Keratinocyte (primary cell): ENCODE measurements around the gene ASTL. TPM values are rescaled to one million over a fixed set of nuclear protein-coding genes. Genes with fewer than 3 reads are reported as not detected.

Experiments
- DNase-seq: peaks from one replicate; pipeline ENCODE4 v3.0.0-alpha.2; 2011; ENCODE audit warnings: low read depth, missing footprints, low spot score
- FAIRE-seq: peaks from 2 replicates; lab custom pipeline; 2011; peaks lifted over from hg19 to GRCh38; lab: Jason Lieb, UNC
- H2AFZ ChIP-seq: 2 replicates; pipeline ENCODE4 v1.6.0; 2012; ENCODE audit warnings: low read length, control low read depth, inconsistent platforms; ENCODE audit not compliant: control insufficient read depth
- H3K27ac ChIP-seq: 2 replicates; pipeline ENCODE4 v1.5.1; 2011; ENCODE audit warnings: low read length; ENCODE audit not compliant: control insufficient read depth, insufficient read depth
- H3K27me3 ChIP-seq: 3 replicates; pipeline ENCODE4 v1.6.0; 2011; ENCODE audit warnings: low read length; ENCODE audit not compliant: control insufficient read depth, insufficient read depth; ENCODE audit errors: extremely low read depth
- H3K36me3 ChIP-seq, 2 experiments: 2 replicates in 1 of 2; 3 replicates in 1 of 2; pipeline ENCODE4 v1.5.1; 2011; ENCODE audit warnings: low read length in 2 of 2, mild to moderate bottlenecking in 1 of 2; ENCODE audit not compliant: control insufficient read depth in 2 of 2, insufficient read depth in 2 of 2; ENCODE audit errors: extremely low read depth in 1 of 2
- H3K4me1 ChIP-seq: 3 replicates; pipeline ENCODE4 v1.5.1; 2011; ENCODE audit warnings: low read length; ENCODE audit not compliant: control insufficient read depth, insufficient read depth; ENCODE audit errors: extremely low read depth
- H3K4me2 ChIP-seq: 3 replicates; pipeline ENCODE4 v1.6.0; 2011; ENCODE audit warnings: low read depth, low read length; ENCODE audit not compliant: control insufficient read depth, insufficient read depth; ENCODE audit errors: extremely low read depth
- H3K4me3 ChIP-seq, 3 experiments: fragments of 200-600 bp in 1 of 3; sonication (generic) in 1 of 3; 2 replicates in 2 of 3; 3 replicates in 1 of 3; pipeline ENCODE4 v1.5.1; 2011 to 2016; ENCODE audit warnings: low read length in 3 of 3, mild to moderate bottlenecking in 3 of 3, control low read depth in 2 of 3, inconsistent platforms in 1 of 3, low read depth in 1 of 3, mixed read lengths in 1 of 3, mixed run types in 1 of 3, moderate library complexity in 1 of 3; ENCODE audit not compliant: control insufficient read depth in 2 of 3, insufficient read depth in 2 of 3; ENCODE audit errors: extremely low read depth in 1 of 3
- H3K79me2 ChIP-seq: 2 replicates; pipeline ENCODE4 v1.6.0; 2012; ENCODE audit warnings: low read length; ENCODE audit not compliant: control insufficient read depth, insufficient read depth
- H3K9ac ChIP-seq: 3 replicates; pipeline ENCODE4 v1.6.0; 2011; ENCODE audit warnings: low read length; ENCODE audit not compliant: control insufficient read depth, insufficient read depth; ENCODE audit errors: extremely low read depth
- H3K9me1 ChIP-seq: 3 replicates; pipeline ENCODE4 v1.6.0; 2011; ENCODE audit warnings: low read length; ENCODE audit not compliant: control insufficient read depth, insufficient read depth; ENCODE audit errors: extremely low read depth
- H3K9me3 ChIP-seq: 2 replicates; pipeline ENCODE4 v1.5.1; 2012; ENCODE audit warnings: low read depth, low read length; ENCODE audit not compliant: control insufficient read depth
- H4K20me1 ChIP-seq: 3 replicates; pipeline ENCODE4 v1.6.0; 2011; ENCODE audit warnings: low read length; ENCODE audit not compliant: control insufficient read depth, insufficient read depth; ENCODE audit errors: extremely low read depth
- CTCF ChIP-seq, 3 experiments: IDR thresholded peaks in 1 of 3; conservative IDR thresholded peaks in 1 of 3; optimal IDR thresholded peaks in 1 of 3; 2 replicates in 2 of 3; 3 replicates in 1 of 3; pipeline versions ENCODE3 to v1.5.1; 2011; ENCODE audit warnings: low read length in 3 of 3, mild to moderate bottlenecking in 3 of 3, moderate library complexity in 2 of 3, control low read depth in 1 of 3, inconsistent platforms in 1 of 3; ENCODE audit not compliant: insufficient read depth in 2 of 3; ENCODE audit errors: extremely low read depth in 1 of 3
- EZH2 ChIP-seq: IDR thresholded peaks from one replicate; pipeline ENCODE4 v1.6.1; 2012; ENCODE audit warnings: inconsistent platforms, mild to moderate bottlenecking, low read length, moderate library complexity
- dilution Hi-C: fragments of 300-500 bp; cut with MboI; formaldehyde crosslinking; loops from one replicate; pipeline ENCODE4 v1.7.0; 2020; ENCODE audit warnings: low sequenced_read_pairs; ENCODE audit not compliant: extremely low pct_ligation_motif_present
- polyA plus RNA-seq, 5 experiments: library from polyadenylated mRNA; depleted of rRNA in 3 of 5; stranded (reverse) in 3 of 5; stranded (forward) in 1 of 5; unstranded in 1 of 5; fragments of >200 nt; gene quantifications; 1 replicate in 1 of 5; 2 replicates in 3 of 5; 3 replicates in 1 of 5; pipeline versions ENCODE4 v1.2.1 to v1.2.3, GENCODE V29; 2011 to 2012; ENCODE audit warnings: missing spikeins in 2 of 5, low read depth in 1 of 5, low replicate concordance in 1 of 5

Gene ASTL
- polyA plus RNA-seq, 1 donor (not counting 4 experiments of a cell fraction or from before 2014, with no cell fraction given): not detected

- DNase-seq (no peak), FAIRE-seq (no peak)
- Histone ChIP-seq H2AFZ (peak overlapping the region; percentile 70), H3K9me1 (no peaks in the 10 kb centered on the region), H3K4me3 (no peak overlapping the region), H3K9ac (peak overlapping the region; percentile 37), H3K36me3 (no peaks in the 10 kb centered on the region), H4K20me1 (no peaks in the 10 kb centered on the region), H3K4me1 (peaks cover 37% of the 10 kb centered on the region), H3K4me2 (peak overlapping the region; percentile 47), H3K9me3 (no peaks in the 10 kb centered on the region), H3K27ac (peak overlapping the region; percentile 43), H3K79me2 (no peaks in the 10 kb centered on the region), H3K27me3 (no peaks in the 10 kb centered on the region)
- TF ChIP-seq CTCF (optimal IDR thresholded peaks at IDR 0.05 in 1 of 3, IDR thresholded peaks at IDR 0.05 in 1 of 3, conservative IDR thresholded peaks at IDR 0.05 in 1 of 3; ENCODE audit: extremely low read depth in 1 of 3, insufficient read depth in 2 of 3, low read length in 3 of 3) (no peak), EZH2 (no peak)
- dilution Hi-C loops: no loop called here
Observed at GRCh38 chr2:96146153-96146880, 8.0 kb upstream of the ASTL start.

- Histone ChIP-seq H4K20me1 (no peaks in the 10 kb centered on the region), H3K4me1 (peaks cover 37% of the 10 kb centered on the region), H3K9me3 (no peaks in the 10 kb centered on the region), H3K4me2 (peak overlapping the region; percentile 47), H3K27me3 (no peaks in the 10 kb centered on the region), H3K79me2 (no peaks in the 10 kb centered on the region), H3K27ac (no peak overlapping the region), H3K36me3 (no peaks in the 10 kb centered on the region), H3K9ac (no peak overlapping the region), H3K4me3 (peak overlapping the region in 1 of 3 experiments; percentile 19), H2AFZ (no peak overlapping the region), H3K9me1 (no peaks in the 10 kb centered on the region)
- DNase-seq (no peak), FAIRE-seq (no peak)
- dilution Hi-C loops: no loop called here
- TF ChIP-seq EZH2 (no peak), CTCF (optimal IDR thresholded peaks at IDR 0.05 in 1 of 3, IDR thresholded peaks at IDR 0.05 in 1 of 3, conservative IDR thresholded peaks at IDR 0.05 in 1 of 3; ENCODE audit: extremely low read depth in 1 of 3, insufficient read depth in 2 of 3, low read length in 3 of 3) (no peak)
Observed at GRCh38 chr2:96145848-96146152, 7.5 kb upstream of the ASTL start.
